AG09309 (cell line): ENCODE measurements around the gene PYGB.

Experiments
- DNase-seq: peaks from one replicate; pipeline ENCODE4 v3.0.0-alpha.2; 2010; ENCODE audit warnings: low read depth
- H3K4me3 ChIP-seq: 2 replicates; pipeline ENCODE4 v1.5.1; 2011; ENCODE audit warnings: mild to moderate bottlenecking, low read depth, low read length, moderate library complexity; ENCODE audit not compliant: control insufficient read depth
- TF ChIP-seq, protein P1 (sequence below): IDR thresholded peaks from 2 replicates; pipeline ENCODE4 v1.5.1; 2011; ENCODE audit warnings: mild to moderate bottlenecking, low read depth, low read length, inconsistent platforms; ENCODE audit not compliant: insufficient read depth, control insufficient read depth; ENCODE audit errors: missing control alignments

The PYGB gene

DNA sequence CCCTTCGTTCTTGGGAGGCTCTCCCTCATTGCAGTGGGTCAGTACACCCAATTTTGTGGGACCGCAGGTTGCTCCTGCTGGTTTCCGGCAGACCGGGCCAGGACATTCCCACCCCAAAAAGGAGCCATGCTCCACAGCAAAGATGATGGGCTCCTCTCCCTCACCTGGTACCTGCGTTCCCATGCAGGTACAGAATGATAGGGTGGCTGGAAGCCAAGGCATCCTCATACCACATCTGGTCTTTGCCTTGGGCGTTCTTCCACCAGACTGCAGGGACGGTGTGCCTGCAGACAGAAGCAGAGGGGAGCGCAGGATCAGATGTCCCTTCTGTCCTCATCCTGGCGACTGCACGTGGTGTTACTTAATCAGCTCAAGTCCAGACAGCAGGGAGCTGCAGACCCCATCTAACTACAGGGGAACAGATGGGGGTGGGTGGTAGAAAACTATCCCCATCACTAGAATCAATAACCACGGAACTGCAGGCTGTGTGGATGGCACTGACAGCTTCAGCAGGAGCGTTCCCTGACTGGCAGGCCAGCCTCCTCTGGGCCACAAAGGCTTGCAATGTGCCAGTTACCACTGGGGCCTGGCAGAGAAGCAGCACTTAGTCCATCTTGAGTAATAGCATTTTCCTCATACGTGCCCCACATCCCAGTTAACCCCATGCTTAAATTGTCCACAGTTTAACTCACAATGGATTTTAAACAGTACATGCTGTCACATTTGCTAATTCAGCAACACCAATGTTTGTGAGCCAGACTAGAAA is 72.3 kb downstream of the PYGB start:
- DNase-seq, result no peak
- H3K4me3 ChIP-seq, result no peak overlapping the region
- TF ChIP-seq, protein P1, sequence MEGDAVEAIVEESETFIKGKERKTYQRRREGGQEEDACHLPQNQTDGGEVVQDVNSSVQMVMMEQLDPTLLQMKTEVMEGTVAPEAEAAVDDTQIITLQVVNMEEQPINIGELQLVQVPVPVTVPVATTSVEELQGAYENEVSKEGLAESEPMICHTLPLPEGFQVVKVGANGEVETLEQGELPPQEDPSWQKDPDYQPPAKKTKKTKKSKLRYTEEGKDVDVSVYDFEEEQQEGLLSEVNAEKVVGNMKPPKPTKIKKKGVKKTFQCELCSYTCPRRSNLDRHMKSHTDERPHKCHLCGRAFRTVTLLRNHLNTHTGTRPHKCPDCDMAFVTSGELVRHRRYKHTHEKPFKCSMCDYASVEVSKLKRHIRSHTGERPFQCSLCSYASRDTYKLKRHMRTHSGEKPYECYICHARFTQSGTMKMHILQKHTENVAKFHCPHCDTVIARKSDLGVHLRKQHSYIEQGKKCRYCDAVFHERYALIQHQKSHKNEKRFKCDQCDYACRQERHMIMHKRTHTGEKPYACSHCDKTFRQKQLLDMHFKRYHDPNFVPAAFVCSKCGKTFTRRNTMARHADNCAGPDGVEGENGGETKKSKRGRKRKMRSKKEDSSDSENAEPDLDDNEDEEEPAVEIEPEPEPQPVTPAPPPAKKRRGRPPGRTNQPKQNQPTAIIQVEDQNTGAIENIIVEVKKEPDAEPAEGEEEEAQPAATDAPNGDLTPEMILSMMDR, result no peak

DNA sequence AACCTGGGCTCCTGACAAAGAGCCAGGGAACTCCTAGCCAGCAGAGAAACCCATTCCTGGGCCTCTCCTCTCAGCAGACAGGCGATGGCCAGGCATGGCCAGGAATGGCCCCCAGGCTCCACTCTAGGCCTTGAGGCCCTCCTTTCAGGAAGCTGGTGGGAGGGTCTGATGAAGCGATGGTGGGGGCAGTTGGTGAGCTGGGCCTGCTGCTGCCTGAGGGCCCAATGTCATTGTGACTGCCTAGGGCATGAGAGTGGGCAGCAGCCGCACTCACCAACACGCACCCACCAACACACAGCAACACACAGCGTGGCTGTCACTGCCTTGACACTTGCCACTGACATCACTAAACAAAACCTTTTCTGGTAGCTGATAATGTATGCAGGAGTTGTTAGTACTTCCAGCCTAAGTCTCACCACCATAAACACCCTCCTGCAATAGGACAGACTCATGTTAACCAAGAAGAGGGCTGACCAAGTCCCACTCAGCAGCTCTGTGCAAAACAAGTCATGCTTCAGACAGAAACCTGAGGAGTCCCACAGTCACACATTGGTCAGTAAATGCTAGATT is 73.5 kb downstream of the PYGB start:
- no peak for DNase-seq
- TF ChIP-seq, protein P1, result no peak

DNA sequence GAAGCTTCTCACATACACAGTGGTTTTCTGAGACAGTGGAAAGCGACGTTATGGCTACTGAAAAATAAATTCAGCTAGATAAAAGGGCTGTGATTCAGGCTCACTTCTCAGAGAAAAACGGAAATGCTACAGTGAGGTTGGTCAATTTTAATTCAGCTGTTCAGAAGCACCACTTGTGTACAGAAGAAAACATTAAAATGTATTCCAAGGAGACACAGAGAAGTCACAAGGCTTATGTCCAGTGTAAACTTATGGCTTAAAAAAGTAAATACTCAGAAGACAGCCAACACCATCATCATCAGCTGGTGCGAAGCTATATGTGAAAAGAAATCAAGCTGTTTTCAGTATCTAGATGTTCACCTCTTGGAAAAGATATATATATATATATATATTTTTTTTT is 74.1 kb downstream of the PYGB start:
- no peak for DNase-seq
- no peak overlapping the region for H3K4me3 ChIP-seq
- TF ChIP-seq, protein P1, result no peak

More for the DNA sequence above, 73.5 kb downstream of the PYGB start:
- no peak overlapping the region for H3K4me3 ChIP-seq

DNA sequence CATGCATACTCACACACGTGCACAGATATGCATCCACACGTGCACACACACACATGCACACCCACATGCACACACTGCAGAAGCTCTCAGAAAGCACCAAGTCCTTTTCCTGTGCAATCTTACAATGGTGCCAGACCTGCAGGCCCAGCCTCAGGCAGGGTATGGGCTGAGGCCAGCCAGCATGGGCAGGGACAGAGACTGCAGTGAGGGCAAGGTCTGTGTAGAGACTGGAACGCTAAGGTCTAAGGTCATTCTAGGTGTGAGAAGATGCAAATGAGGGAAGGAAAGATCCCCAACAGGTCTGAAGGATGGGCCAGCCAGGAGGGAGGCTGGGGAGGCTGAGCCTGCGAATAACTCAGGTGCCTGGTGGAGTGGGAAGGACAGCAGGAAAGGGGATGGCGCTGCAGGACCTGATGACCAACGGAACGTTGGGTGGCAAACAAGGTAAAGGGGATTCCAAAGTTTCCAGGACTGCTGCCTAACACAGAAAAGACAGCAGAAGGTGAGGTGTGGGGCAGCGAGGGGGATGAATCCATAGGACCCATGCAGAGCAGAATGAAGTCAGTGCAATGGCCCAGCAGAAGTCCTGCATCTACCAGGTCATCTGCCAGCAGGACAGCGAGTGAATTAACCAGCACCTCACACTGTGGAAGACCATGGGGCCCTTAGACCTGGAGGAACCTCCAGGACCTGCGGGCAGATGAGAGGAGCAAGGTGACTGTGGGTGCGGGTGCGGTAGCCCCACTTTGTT is 75.8 kb downstream of the PYGB start:
- no peak for DNase-seq
- H3K4me3 ChIP-seq, result no peak overlapping the region
- TF ChIP-seq, protein P1, result no peak

DNA sequence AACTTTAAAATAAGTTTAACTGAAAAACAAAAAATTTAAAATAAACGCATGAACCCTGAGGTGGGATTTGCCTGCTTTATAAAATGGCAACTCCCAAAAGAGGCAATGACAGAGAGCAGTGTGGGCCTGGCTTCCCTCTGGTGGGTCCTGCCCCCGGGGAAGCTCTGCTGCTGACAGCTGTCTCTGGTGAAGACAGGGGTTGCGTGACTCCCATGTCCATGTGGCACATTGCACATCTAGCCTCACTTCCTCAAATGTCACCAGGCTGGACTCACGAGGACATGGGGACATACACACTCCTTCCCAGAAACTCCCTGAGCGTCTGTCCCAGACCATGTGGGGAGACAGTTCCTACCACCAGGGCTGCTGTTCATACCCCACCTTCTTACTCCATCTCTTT is 76.5 kb downstream of the PYGB start:
- no peak for DNase-seq

DNA sequence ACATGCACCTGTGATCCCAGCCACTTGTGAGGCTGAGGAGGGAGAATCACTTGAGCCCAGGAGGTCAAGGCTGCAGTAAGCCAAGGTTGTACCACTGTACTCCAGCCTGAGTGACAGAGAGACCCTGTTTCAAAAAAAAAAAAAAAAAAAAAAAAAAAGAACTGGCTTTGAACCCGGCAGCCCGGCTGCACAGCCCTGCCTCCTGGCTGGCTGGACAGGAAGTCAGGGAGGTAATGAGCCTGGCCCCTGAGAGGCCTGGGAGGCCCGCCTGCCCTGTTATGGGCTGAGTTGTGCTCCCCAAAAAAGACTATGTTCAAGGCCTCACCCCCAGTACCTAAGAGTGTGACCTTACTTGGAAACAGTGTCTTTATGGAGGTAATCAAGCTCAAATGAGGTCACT is 77.2 kb downstream of the PYGB start:
- DNase-seq, result no peak

More for the DNA sequence above, 76.5 kb downstream of the PYGB start:
- TF ChIP-seq, protein P1, result no peak
- no peak overlapping the region for H3K4me3 ChIP-seq

More for the DNA sequence above, 77.2 kb downstream of the PYGB start:
- TF ChIP-seq, protein P1, result no peak
- no peak overlapping the region for H3K4me3 ChIP-seq
